ENCODE results near the gene RANBP3. TPM values are rescaled to one million over a fixed set of nuclear protein-coding genes. Genes with fewer than 3 reads are reported as not detected.
"Not testable (repeated sequence)": the region's sequence is repeated elsewhere in the genome, so short reads cannot be mapped to it uniquely, and the experiment has no call there.

The RANBP3 gene
- total RNA-seq, 5 donors from 2014 or later (not counting 1 experiment from before 2014, with no cell fraction given), result 90.2 to 101 (median 98.3) TPM

DNA sequence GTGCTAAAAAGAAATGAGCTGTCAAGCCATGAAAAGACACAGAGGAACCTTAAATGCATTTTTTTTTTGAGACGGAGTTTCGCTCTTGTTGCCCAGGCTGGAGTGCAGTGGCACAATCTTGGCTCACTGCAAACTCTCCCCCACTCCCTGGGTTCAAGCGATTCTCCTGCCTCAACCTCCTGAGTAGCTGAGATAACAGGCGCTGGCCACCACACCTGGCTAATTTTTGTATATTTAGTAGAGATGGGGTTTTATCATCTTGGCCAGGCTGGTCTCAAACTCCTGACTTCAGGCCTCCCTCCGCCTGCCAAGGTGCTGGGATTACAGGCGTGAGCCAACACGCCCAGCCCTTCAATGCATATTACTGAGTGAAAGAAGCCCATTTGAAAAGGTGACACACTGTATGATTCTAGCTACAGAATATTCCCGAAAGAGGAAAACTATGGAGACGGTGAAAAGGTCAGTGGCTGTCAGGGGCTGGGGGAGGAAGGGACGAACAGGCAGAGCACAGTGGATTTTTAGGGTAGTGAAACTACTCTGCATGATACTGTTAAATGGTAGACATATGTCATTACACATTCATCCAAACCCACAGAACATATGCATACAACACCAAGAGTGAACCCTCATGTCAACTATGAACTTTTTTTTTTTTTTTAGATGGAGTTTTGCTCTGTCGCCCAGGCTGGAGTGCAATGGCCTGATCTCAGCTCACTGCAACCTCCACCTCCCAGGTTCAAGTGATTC is 93.7 kb downstream of the RANBP3 start:
- H3K27ac ChIP-seq (ENCODE audit: low read length); POLR2A ChIA-PET; DNase-seq; H3K9me3 Mint-ChIP-seq; ATAC-seq (replicated peaks in 1 of 4); H3K36me3 Mint-ChIP-seq; H3K4me3 ChIP-seq (ENCODE audit: control insufficient read depth in 1 of 2, extremely low read depth in 1 of 2, low read length in 1 of 2); H3K36me3 ChIP-seq (ENCODE audit: control insufficient read depth in 2 of 2, extremely low read depth in 1 of 2, insufficient read depth in 1 of 2, low read length in 1 of 2); H3K9me3 ChIP-seq; H3K4me1 Mint-ChIP-seq; H3K4me1 ChIP-seq (ENCODE audit: control insufficient read depth in 1 of 2, extremely low read depth in 1 of 2, insufficient read depth in 2 of 2, low read length in 2 of 2); H3K4me3 Mint-ChIP-seq; H3K27ac Mint-ChIP-seq: not testable (repeated sequence)
- 88% methylated on average over 5 of the region's 11 CpGs for WGBS (ENCODE audit: insufficient coverage)
- CTCF ChIA-PET, result interaction anchor here (0.5 to 0.7 kb wide), 2 partner anchors 80 to 1718 kb away, joined by 4 read pairs; no protein-coding TSS in a partner anchor
- peaks cover 7 to 21% of the 10 kb centered on the region in 2 donors for H3K27me3 Mint-ChIP-seq
- H3K27me3 ChIP-seq (replicated peaks in 1 of 2; ENCODE audit: control insufficient read depth in 2 of 2, extremely low read depth in 1 of 2, insufficient read depth in 2 of 2, low read length in 1 of 2), result peaks cover 3 to 46% of the 10 kb centered on the region in 2 experiments

- H3K27me3 Mint-ChIP-seq, result peaks cover 7 to 27% of the 10 kb centered on the region in 2 donors
- H3K27ac Mint-ChIP-seq; H3K4me1 ChIP-seq (ENCODE audit: control insufficient read depth in 1 of 2, extremely low read depth in 1 of 2, insufficient read depth in 2 of 2, low read length in 2 of 2); POLR2A ChIA-PET; H3K36me3 Mint-ChIP-seq; ATAC-seq (replicated peaks in 1 of 4); H3K36me3 ChIP-seq (ENCODE audit: control insufficient read depth in 2 of 2, extremely low read depth in 1 of 2, insufficient read depth in 1 of 2, low read length in 1 of 2); H3K27ac ChIP-seq (ENCODE audit: low read length); H3K9me3 Mint-ChIP-seq; H3K4me3 Mint-ChIP-seq; H3K4me1 Mint-ChIP-seq; DNase-seq; H3K9me3 ChIP-seq; H3K4me3 ChIP-seq (ENCODE audit: control insufficient read depth in 1 of 2, extremely low read depth in 1 of 2, low read length in 1 of 2): not testable (repeated sequence)
- 91% methylated on average over 6 of the region's 13 CpGs for WGBS (ENCODE audit: insufficient coverage)
- peaks cover 5 to 52% of the 10 kb centered on the region in 2 experiments for H3K27me3 ChIP-seq (replicated peaks in 1 of 2; ENCODE audit: control insufficient read depth in 2 of 2, extremely low read depth in 1 of 2, insufficient read depth in 2 of 2, low read length in 1 of 2)
- CTCF ChIA-PET, result interaction anchor here in 1 of 2 donors (0.7 kb wide), 1 partner anchor 371 kb away, joined by 5 read pairs; no protein-coding TSS in a partner anchor
These were observed 94.6 kb downstream of the RANBP3 start for GRCh38 chr19:5883157-5883873.

DNA sequence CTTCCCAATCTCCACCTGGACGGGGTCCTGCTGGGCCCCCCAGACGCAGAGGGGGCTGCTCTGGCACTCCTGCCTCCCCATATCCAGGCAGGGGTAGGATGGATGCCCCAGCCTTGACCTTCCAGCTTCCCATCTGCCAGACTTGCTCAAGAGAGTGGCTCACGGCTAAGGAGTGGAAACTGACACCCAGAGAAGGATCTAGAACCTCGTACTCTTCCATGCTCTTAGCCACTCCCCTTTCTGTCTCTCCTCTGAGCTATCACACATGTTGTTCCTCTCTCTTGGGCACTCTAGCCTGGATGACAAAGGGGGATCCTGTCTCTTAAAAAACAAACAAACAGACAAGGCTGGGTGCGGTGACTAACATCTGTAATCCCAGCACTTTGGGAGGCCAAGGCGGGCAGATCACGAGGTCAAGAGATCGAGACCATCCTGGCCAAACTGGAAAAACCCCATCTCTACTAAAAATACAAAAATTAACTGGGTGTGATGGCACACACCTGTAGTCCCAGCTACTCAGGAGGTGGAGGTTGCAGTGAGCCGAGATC is 95.4 kb downstream of the RANBP3 start:
- Mint-ChIP-seq H3K27me3 (peaks cover 9 to 31% of the 10 kb centered on the region in 2 donors), H3K27ac (no peak overlapping the region), H3K4me3 (no peak overlapping the region), H3K4me1 (no peaks in the 10 kb centered on the region), H3K36me3 (no peaks in the 10 kb centered on the region), H3K9me3 (no peaks in the 10 kb centered on the region)
- Histone ChIP-seq H3K9me3 (no peaks in the 10 kb centered on the region), H3K4me1 (ENCODE audit: control insufficient read depth in 1 of 2, extremely low read depth in 1 of 2, insufficient read depth in 2 of 2, low read length in 2 of 2) (no peaks in the 10 kb centered on the region), H3K36me3 (ENCODE audit: control insufficient read depth in 2 of 2, extremely low read depth in 1 of 2, insufficient read depth in 1 of 2, low read length in 1 of 2) (no peaks in the 10 kb centered on the region), H3K4me3 (ENCODE audit: control insufficient read depth in 1 of 2, extremely low read depth in 1 of 2, low read length in 1 of 2) (no peak overlapping the region), H3K27me3 (replicated peaks in 1 of 2; ENCODE audit: control insufficient read depth in 2 of 2, extremely low read depth in 1 of 2, insufficient read depth in 2 of 2, low read length in 1 of 2) (peaks cover 5 to 59% of the 10 kb centered on the region in 2 experiments), H3K27ac (ENCODE audit: low read length) (no peak overlapping the region)
- WGBS (ENCODE audit: insufficient coverage), result 37% methylated on average over 4 of the region's 9 CpGs
- no peak for ATAC-seq (replicated peaks in 1 of 4)
- DNase-seq, result no peak
- ChIA-PET CTCF (interaction anchor here in 1 of 2 donors (0.7 kb wide), 1 partner anchor 370 kb away, joined by 5 read pairs; no protein-coding TSS in a partner anchor), POLR2A (no interaction called here)

DNA sequence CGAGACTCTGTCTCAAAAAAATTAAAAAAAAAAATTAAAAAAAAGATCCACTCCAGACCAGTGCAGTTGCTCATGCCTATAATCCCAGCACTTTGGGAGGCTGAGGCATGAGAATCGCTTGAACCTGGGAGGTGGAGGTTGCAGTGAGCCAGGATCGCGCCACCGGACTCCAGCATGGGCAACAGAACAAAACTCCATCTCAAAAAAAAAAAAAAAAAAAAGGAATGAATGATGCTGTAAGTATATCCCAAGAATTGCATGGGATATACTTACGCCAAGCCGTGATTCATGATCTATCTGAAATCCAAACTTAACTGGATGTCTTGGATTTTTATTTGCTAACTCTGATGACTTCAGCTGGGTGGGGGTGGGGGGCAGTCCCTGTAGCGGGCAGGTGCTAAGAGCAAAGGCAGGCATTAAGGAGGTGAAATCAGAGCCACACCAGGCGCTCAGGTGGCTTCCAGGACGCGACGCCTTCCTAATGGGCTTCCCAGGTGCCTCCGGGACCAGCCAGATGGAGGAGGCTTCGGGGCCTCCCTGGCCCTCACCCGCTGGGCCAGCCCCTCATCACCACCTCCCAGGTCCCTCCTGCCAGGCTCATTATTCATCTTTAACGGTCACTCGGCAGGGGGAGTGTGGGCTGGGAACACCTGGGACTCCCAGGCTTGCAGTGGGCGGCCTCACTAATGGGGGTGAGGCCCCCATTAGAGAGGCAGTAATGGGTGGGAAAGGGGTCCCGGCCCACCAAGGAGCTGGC is 96.2 kb downstream of the RANBP3 start:
- DNase-seq, result no peak
- Histone ChIP-seq H3K4me1 (ENCODE audit: control insufficient read depth in 1 of 2, extremely low read depth in 1 of 2, insufficient read depth in 2 of 2, low read length in 2 of 2) (no peaks in the 10 kb centered on the region), H3K9me3 (no peaks in the 10 kb centered on the region), H3K36me3 (ENCODE audit: control insufficient read depth in 2 of 2, extremely low read depth in 1 of 2, insufficient read depth in 1 of 2, low read length in 1 of 2) (no peaks in the 10 kb centered on the region), H3K4me3 (ENCODE audit: control insufficient read depth in 1 of 2, extremely low read depth in 1 of 2, low read length in 1 of 2) (no peak overlapping the region), H3K27me3 (replicated peaks in 1 of 2; ENCODE audit: control insufficient read depth in 2 of 2, extremely low read depth in 1 of 2, insufficient read depth in 2 of 2, low read length in 1 of 2) (peaks cover 5 to 61% of the 10 kb centered on the region in 2 experiments), H3K27ac (ENCODE audit: low read length) (no peak overlapping the region)
- Mint-ChIP-seq H3K36me3 (no peaks in the 10 kb centered on the region), H3K4me1 (no peaks in the 10 kb centered on the region), H3K27ac (no peak overlapping the region), H3K4me3 (no peak overlapping the region), H3K27me3 (peaks cover 12 to 30% of the 10 kb centered on the region in 2 donors), H3K9me3 (no peaks in the 10 kb centered on the region)
- WGBS (ENCODE audit: insufficient coverage), result 59% methylated on average over 8 of the region's 19 CpGs
- ATAC-seq (replicated peaks in 1 of 4), result no peak
- ChIA-PET POLR2A (no interaction called here), CTCF (no interaction called here)

DNA sequence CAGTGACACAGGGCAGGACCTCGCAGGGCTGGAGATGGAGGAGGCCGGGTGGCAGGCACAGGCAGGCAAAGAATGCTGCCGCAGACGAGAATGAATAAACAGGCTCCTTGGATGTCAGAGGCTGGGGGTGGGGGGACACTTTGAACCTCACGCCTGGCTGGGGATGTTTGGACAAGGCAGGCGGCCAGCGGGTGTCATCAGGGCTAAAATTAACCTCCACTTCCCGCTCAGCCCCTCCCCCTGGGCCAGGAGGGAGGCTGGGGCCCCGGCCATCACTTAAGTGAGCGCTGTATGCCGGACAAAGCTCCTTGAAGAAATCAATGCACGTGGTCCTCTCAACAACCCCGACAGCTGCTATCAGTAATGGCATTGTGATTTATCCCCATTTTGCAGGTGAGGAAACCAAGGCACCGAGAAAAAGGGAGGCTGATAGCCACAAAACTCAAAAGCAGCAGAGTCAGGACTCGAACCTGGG is 97.3 kb downstream of the RANBP3 start:
- Histone ChIP-seq H3K27me3 (replicated peaks in 1 of 2; ENCODE audit: control insufficient read depth in 2 of 2, extremely low read depth in 1 of 2, insufficient read depth in 2 of 2, low read length in 1 of 2) (peaks cover 5 to 64% of the 10 kb centered on the region in 2 experiments), H3K27ac (ENCODE audit: low read length) (no peak overlapping the region), H3K36me3 (ENCODE audit: control insufficient read depth in 2 of 2, extremely low read depth in 1 of 2, insufficient read depth in 1 of 2, low read length in 1 of 2) (no peaks in the 10 kb centered on the region), H3K4me3 (ENCODE audit: control insufficient read depth in 1 of 2, extremely low read depth in 1 of 2, low read length in 1 of 2) (no peak overlapping the region), H3K9me3 (no peaks in the 10 kb centered on the region), H3K4me1 (ENCODE audit: control insufficient read depth in 1 of 2, extremely low read depth in 1 of 2, insufficient read depth in 2 of 2, low read length in 2 of 2) (no peaks in the 10 kb centered on the region)
- no peaks in the 10 kb centered on the region for H3K36me3 Mint-ChIP-seq
- H3K9me3 Mint-ChIP-seq, result no peaks in the 10 kb centered on the region
- no peaks in the 10 kb centered on the region for H3K4me1 Mint-ChIP-seq
- DNase-seq (no peak), ATAC-seq (replicated peaks in 1 of 4) (no peak)
- H3K27ac Mint-ChIP-seq, result no peak overlapping the region
- H3K4me3 Mint-ChIP-seq, result no peak overlapping the region
- CTCF ChIA-PET, result no interaction called here
- 30% methylated on average over 10 of the region's 15 CpGs for WGBS (ENCODE audit: insufficient coverage)
- POLR2A ChIA-PET, result no interaction called here
- peaks cover 17 to 36% of the 10 kb centered on the region in 2 donors for H3K27me3 Mint-ChIP-seq

DNA sequence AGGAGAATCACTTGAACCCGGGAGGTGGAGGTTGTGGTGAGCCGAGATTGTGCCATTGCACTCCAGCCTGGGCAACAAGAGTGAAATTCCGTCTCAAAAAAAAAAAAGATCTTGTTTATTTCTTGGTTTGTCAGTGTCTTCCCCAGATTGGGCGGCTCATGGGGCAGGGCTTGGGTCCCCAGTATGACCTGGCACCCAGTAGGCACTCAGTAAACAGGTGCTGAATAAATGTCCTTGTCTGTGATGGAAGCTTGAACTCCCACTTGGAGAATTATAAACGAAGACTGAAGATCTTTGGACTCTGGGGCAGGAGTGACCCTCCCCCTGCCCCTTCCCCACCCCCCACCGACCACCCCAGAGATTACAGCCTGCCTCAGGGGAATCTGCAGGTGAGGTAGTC is 97.7 kb downstream of the RANBP3 start:
- CTCF ChIA-PET, result no interaction called here
- H3K9me3 Mint-ChIP-seq, result no peaks in the 10 kb centered on the region
- no peak overlapping the region for H3K27ac ChIP-seq (ENCODE audit: low read length)

More for the DNA sequence above, 97.7 kb downstream of the RANBP3 start:
- ATAC-seq (replicated peaks in 1 of 4) (no peak), DNase-seq (no peak)
- no peak overlapping the region for H3K4me3 Mint-ChIP-seq
- Histone ChIP-seq H3K4me1 (ENCODE audit: control insufficient read depth in 1 of 2, extremely low read depth in 1 of 2, insufficient read depth in 2 of 2, low read length in 2 of 2) (no peaks in the 10 kb centered on the region), H3K36me3 (ENCODE audit: control insufficient read depth in 2 of 2, extremely low read depth in 1 of 2, insufficient read depth in 1 of 2, low read length in 1 of 2) (no peaks in the 10 kb centered on the region), H3K9me3 (no peaks in the 10 kb centered on the region), H3K4me3 (ENCODE audit: control insufficient read depth in 1 of 2, extremely low read depth in 1 of 2, low read length in 1 of 2) (no peak overlapping the region), H3K27me3 (replicated peaks in 1 of 2; ENCODE audit: control insufficient read depth in 2 of 2, extremely low read depth in 1 of 2, insufficient read depth in 2 of 2, low read length in 1 of 2) (peaks cover 5 to 61% of the 10 kb centered on the region in 2 experiments)
- POLR2A ChIA-PET, result interaction anchor here in 1 of 2 donors (0.7 kb wide), 1 partner anchor 88 kb away, joined by 3 read pairs; no protein-coding TSS in a partner anchor
- H3K36me3 Mint-ChIP-seq, result no peaks in the 10 kb centered on the region
- H3K27ac Mint-ChIP-seq, result no peak overlapping the region
- peaks cover 17 to 34% of the 10 kb centered on the region in 2 donors for H3K27me3 Mint-ChIP-seq
- H3K4me1 Mint-ChIP-seq, result no peaks in the 10 kb centered on the region
- WGBS (ENCODE audit: insufficient coverage), result 64% methylated on average over 2 of the region's 6 CpGs

Measured in T-cell (primary cell).